Fibroblast of lung (primary cell): ENCODE measurements around the gene SEC14L6. TPM values are rescaled to one million over a fixed set of nuclear protein-coding genes. Genes with fewer than 3 reads are reported as not detected.
A peak's percentile ranks its signal among the peaks of the same experiment; 100 is the strongest.

Source experiments
- DNase-seq, 2 donors: peaks; one replicate each; pipeline versions ENCODE4 v3.0.0 to v3.0.0-alpha.2; 2010; ENCODE audit warnings: low read depth in 2 of 2
- H2AFZ ChIP-seq: 2 replicates; pipeline ENCODE4 v1.5.1; 2012; ENCODE audit warnings: low read length, control low read depth, inconsistent platforms
- H3K27ac ChIP-seq: 2 replicates; pipeline ENCODE4 v1.5.1; 2011; ENCODE audit warnings: low read length, control low read depth; ENCODE audit not compliant: insufficient read depth
- H3K27me3 ChIP-seq: 2 replicates; pipeline ENCODE4 v1.5.1; 2011; ENCODE audit warnings: mild to moderate bottlenecking, low read length; ENCODE audit not compliant: control insufficient read depth, insufficient read depth
- H3K36me3 ChIP-seq: 2 replicates; pipeline ENCODE4 v1.5.1; 2011; ENCODE audit warnings: low read length; ENCODE audit not compliant: control insufficient read depth, insufficient read depth
- H3K4me1 ChIP-seq: 2 replicates; pipeline ENCODE4 v1.5.1; 2011; ENCODE audit warnings: low read length; ENCODE audit not compliant: control insufficient read depth, insufficient read depth; ENCODE audit errors: extremely low read depth
- H3K4me2 ChIP-seq: 2 replicates; pipeline ENCODE4 v1.5.1; 2011; ENCODE audit warnings: low read length, control low read depth; ENCODE audit not compliant: insufficient read depth; ENCODE audit errors: extremely low read depth
- H3K4me3 ChIP-seq, 4 experiments: fragments of 200-600 bp in 1 of 4; sonication (generic) in 1 of 4; replicated peaks in 1 of 4; 2 replicates each; pipeline ENCODE4 v1.5.1; 2011 to 2016; ENCODE audit warnings: low read length in 4 of 4, low read depth in 3 of 4, mild to moderate bottlenecking in 3 of 4, control low read depth in 2 of 4, inconsistent platforms in 1 of 4, mixed read lengths in 1 of 4; ENCODE audit not compliant: insufficient read depth in 1 of 4; ENCODE audit errors: control extremely low read depth in 1 of 4
- H3K79me2 ChIP-seq: 2 replicates; pipeline ENCODE4 v1.5.1; 2012; ENCODE audit warnings: mild to moderate bottlenecking, low read length, inconsistent platforms; ENCODE audit not compliant: control insufficient read depth, insufficient read depth
- H3K9ac ChIP-seq: 2 replicates; pipeline ENCODE4 v1.5.1; 2011; ENCODE audit warnings: mild to moderate bottlenecking, low read length, control low read depth; ENCODE audit not compliant: insufficient read depth
- H3K9me3 ChIP-seq: 2 replicates; pipeline ENCODE4 v1.5.1; 2012; ENCODE audit warnings: low read depth, low read length; ENCODE audit not compliant: control insufficient read depth, insufficient read depth
- H4K20me1 ChIP-seq: 2 replicates; pipeline ENCODE4 v1.5.1; 2011; ENCODE audit warnings: low read length; ENCODE audit not compliant: control insufficient read depth, insufficient read depth; ENCODE audit errors: extremely low read depth
- EZH2 ChIP-seq: IDR thresholded peaks from 2 replicates; pipeline ENCODE4 v1.5.1; 2012; ENCODE audit warnings: low read length, control low read depth, mild to moderate bottlenecking; ENCODE audit errors: missing control alignments
- polyA plus RNA-seq, 2 donors: library from polyadenylated mRNA; depleted of rRNA in 1 of 2; stranded (reverse) in 1 of 2; unstranded in 1 of 2; fragments of >200 nt; gene quantifications; 2 replicates each; pipeline ENCODE4 v1.2.1, GENCODE V29; 2011 to 2012; ENCODE audit warnings: missing spikeins in 1 of 2
- total RNA-seq: library from RNA; depleted of rRNA; stranded (reverse); fragments of >200 nt; gene quantifications from 2 replicates; pipeline ENCODE4 v1.2.1, GENCODE V29; 2014
- TF ChIP-seq, protein P1 (sequence below), 2 donors: IDR thresholded peaks in 1 of 2; conservative IDR thresholded peaks in 1 of 2; 1 replicate in 1 of 2; 2 replicates in 1 of 2; pipeline ENCODE4 v1.5.1; 2011 to 2012; ENCODE audit warnings: low read length in 2 of 2, control low read depth in 1 of 2, inconsistent platforms in 1 of 2, low read depth in 1 of 2, mild to moderate bottlenecking in 1 of 2

Gene SEC14L6
- total and polyA plus RNA-seq, 2 donors (not counting 1 experiment from before 2014, with no cell fraction given), result 0.12 to 0.66 TPM

DNA sequence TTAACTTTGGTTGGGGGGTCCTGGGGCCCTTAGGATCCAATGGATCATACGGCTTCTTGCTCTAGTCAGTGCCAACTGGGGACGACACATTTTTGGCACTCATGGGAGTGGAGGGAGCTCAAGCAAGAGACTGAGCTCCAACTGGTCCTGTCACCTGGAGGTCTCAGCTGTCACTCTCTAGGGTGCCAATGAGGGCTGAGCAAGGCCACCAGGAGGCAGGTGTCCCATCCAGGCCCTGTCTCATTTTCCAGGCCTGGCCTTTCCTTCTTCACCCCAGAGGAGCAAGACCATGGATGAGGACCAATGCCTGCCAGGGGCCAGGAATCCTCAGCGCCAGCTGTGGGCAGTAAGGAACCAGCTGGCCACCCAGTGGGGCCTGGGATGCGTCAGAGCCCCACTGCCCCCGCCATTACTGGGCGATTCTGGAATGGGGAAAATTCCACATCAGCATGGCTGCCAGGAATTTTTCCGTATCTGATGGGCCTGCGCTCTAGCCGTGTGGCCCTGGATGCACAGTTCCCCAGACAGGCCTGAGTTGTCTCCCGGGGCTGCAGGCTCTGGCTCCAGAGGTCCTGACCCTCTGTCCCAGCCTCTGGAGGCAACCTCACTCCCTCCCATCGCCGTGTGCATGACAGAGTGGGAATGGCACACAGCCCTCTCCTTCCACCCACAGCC is 28.6 kb upstream of the SEC14L6 start:
- Histone ChIP-seq H3K79me2 (no peaks in the 10 kb centered on the region), H3K36me3 (peaks cover 23% of the 10 kb centered on the region), H3K27me3 (peaks cover 2% of the 10 kb centered on the region), H4K20me1 (no peaks in the 10 kb centered on the region), H3K9me3 (no peaks in the 10 kb centered on the region), H3K27ac (peak overlapping the region; percentile 59), H3K4me1 (no peaks in the 10 kb centered on the region), H3K4me3 (no peak overlapping the region), H2AFZ (no peak overlapping the region), H3K9ac (no peak overlapping the region), H3K4me2 (peak overlapping the region; percentile 40)
- DNase-seq, result peak; percentile 75 to 84
- TF ChIP-seq, protein P1, sequence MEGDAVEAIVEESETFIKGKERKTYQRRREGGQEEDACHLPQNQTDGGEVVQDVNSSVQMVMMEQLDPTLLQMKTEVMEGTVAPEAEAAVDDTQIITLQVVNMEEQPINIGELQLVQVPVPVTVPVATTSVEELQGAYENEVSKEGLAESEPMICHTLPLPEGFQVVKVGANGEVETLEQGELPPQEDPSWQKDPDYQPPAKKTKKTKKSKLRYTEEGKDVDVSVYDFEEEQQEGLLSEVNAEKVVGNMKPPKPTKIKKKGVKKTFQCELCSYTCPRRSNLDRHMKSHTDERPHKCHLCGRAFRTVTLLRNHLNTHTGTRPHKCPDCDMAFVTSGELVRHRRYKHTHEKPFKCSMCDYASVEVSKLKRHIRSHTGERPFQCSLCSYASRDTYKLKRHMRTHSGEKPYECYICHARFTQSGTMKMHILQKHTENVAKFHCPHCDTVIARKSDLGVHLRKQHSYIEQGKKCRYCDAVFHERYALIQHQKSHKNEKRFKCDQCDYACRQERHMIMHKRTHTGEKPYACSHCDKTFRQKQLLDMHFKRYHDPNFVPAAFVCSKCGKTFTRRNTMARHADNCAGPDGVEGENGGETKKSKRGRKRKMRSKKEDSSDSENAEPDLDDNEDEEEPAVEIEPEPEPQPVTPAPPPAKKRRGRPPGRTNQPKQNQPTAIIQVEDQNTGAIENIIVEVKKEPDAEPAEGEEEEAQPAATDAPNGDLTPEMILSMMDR (conservative IDR thresholded peaks at IDR 0.05 in 1 of 2, IDR thresholded peaks at IDR 0.05 in 1 of 2; ENCODE audit: low read depth in 1 of 2, low read length in 2 of 2), result peak in 1 of 2 donors; percentile 4
- no peak for TF ChIP-seq EZH2

DNA sequence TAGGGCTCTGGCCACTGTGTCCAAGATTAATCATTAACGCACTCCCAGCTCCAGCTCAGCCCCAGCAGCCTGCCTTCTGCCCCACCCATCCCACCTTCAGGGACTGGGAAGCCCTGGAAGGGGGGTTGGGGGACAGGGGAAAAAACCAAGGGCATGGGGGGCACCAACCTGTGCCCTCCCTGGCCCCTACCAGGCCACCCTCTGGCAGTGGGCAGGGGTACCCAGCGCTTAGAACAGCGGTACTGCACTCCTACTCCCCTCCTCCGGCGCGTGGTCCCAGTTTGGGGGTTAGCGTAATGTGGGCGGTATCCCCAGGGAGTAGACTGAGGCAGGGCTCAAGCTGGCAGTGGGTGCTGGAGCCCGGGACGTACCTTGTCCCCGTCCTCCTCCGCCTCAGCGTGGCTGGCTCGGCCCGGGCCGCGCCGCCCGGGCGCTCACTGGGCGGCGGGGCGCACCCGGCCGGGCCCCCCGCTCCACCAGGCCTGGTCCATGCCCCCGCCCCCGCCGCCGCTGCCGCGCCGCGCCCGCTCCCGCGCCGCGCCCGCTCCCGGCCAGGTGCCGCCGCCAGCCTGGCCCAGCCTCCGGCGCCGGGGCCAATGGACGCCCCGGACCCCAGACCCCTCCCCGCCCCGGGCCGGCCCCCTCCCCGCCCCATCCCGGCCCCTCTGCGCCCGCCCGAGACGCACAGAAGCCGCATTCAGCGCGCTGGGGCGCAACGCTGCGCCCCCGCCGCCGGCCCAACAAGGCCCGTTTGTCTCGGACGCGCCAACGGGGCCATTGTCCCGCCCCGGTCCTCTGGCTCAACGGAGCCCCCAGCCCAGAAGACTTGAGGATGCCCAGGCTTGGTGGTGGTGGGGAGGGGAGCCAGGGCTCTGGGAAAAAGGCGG is 27.8 kb upstream of the SEC14L6 start, which contains the start of gene GAL3ST1:
GAL3ST1 (minus strand) TSS at position 571 of the 887 bp plus-strand sequence. CDS start 17,273 bp downstream, outside the sequence.
- Histone ChIP-seq H3K9me3 (no peaks in the 10 kb centered on the region), H3K9ac (no peak within 1 kb of the TSS), H3K4me1 (no peaks in the 10 kb centered on the region), H3K27ac (peak within 1 kb of the TSS; percentile 59), H3K4me2 (peak within 1 kb of the TSS; percentile 40), H3K4me3 (no peak within 1 kb of the TSS), H3K79me2 (no peaks in the 10 kb centered on the region), H2AFZ (no peak within 1 kb of the TSS), H4K20me1 (no peaks in the 10 kb centered on the region), H3K27me3 (peaks cover 4% of the 10 kb centered on the region), H3K36me3 (peaks cover 15% of the 10 kb centered on the region)
- TF ChIP-seq EZH2, result no peak
- TF ChIP-seq, protein P1 (conservative IDR thresholded peaks at IDR 0.05 in 1 of 2, IDR thresholded peaks at IDR 0.05 in 1 of 2; ENCODE audit: low read depth in 1 of 2, low read length in 2 of 2), result no peak
- DNase-seq, result no peak

DNA sequence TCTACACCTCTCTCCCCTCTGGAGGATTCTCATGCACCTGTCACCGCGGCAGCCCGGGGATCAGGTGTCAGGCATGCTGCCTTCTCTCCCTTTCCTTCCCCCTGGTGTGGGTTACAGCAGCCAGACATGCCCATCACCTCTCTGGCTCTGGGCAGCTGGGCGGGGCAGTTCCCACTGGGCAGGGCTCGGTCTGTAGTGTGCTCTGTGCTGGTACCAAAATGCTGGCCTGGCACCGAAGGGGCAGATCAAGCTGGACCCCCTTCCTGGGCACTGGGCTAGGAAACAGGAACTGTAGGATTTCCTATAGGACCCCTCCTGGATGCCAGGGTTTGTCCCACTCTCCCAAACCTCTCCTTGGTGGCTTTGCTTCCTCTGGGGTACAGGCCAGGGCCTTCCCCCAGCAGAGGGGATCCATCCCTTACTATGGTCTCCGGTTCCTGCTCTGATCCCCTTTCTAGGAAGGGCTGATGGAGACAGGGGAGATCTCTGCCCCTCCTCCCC is 27.1 kb upstream of the SEC14L6 start:
- Histone ChIP-seq H3K4me1 (no peaks in the 10 kb centered on the region), H4K20me1 (no peaks in the 10 kb centered on the region), H3K27ac (no peak overlapping the region), H3K27me3 (peaks cover 9% of the 10 kb centered on the region), H3K9me3 (no peaks in the 10 kb centered on the region), H3K4me3 (no peak overlapping the region), H3K4me2 (no peak overlapping the region), H2AFZ (no peak overlapping the region), H3K36me3 (peaks cover 15% of the 10 kb centered on the region), H3K79me2 (no peaks in the 10 kb centered on the region), H3K9ac (no peak overlapping the region)
- no peak for DNase-seq
- no peak for TF ChIP-seq EZH2
- TF ChIP-seq, protein P1 (conservative IDR thresholded peaks at IDR 0.05 in 1 of 2, IDR thresholded peaks at IDR 0.05 in 1 of 2; ENCODE audit: low read depth in 1 of 2, low read length in 2 of 2), result no peak
